GM04504 (cell line): ENCODE results near the gene HBP1.
A peak's percentile ranks its signal among the peaks of the same experiment; 100 is the strongest.
"Not testable (repeated sequence)": the region's sequence is repeated elsewhere in the genome, so short reads cannot be mapped to it uniquely, and the experiment has no call there.

ENCODE experiments used
- DNase-seq: peaks from one replicate; pipeline ENCODE4 v3.0.0-alpha.2; 2012; ENCODE audit warnings: low read depth

HBP1 gene

GRCh38 chr7:107155726-107156125, 13.1 kb upstream of the HBP1 start:
- not testable (repeated sequence) for DNase-seq

GRCh38 chr7:107157091-107157490, 11.7 kb upstream of the HBP1 start:
- DNase-seq: no peak

- no peak for DNase-seq
Measured at GRCh38 chr7:107158028-107158427, 10.8 kb upstream of the HBP1 start.

GRCh38 chr7:107160389-107160788, 8.4 kb upstream of the HBP1 start:
- no peak for DNase-seq

- DNase-seq: no peak
Measured at GRCh38 chr7:107161415-107161814, 7.4 kb upstream of the HBP1 start.

GRCh38 chr7:107162475-107162874, 6.3 kb upstream of the HBP1 start:
- DNase-seq: no peak

- no peak for DNase-seq
Measured at GRCh38 chr7:107164092-107164491, 4.7 kb upstream of the HBP1 start.

- no peak for DNase-seq
Measured at GRCh38 chr7:107165341-107165740, 3.5 kb upstream of the HBP1 start.

GRCh38 chr7:107166736-107167426, 1.9 kb upstream of the HBP1 start:
- DNase-seq: no peak

- peak; percentile 47 for DNase-seq
Measured at GRCh38 chr7:107167483-107168232, 1.1 kb upstream of the HBP1 start.

- peak; percentile 93 for DNase-seq
Measured at GRCh38 chr7:107169120-107170050, 582 bp downstream of the HBP1 start.

- DNase-seq: no peak
Measured at GRCh38 chr7:107170051-107170915, 1.5 kb downstream of the HBP1 start.

GRCh38 chr7:107171496-107171895, 2.7 kb downstream of the HBP1 start:
- no peak for DNase-seq

GRCh38 chr7:107172276-107173032, 3.7 kb downstream of the HBP1 start:
- no peak for DNase-seq

- DNase-seq: no peak
Measured at GRCh38 chr7:107173191-107173590, 4.4 kb downstream of the HBP1 start.

- no peak for DNase-seq
Measured at GRCh38 chr7:107173691-107174406, 5.0 kb downstream of the HBP1 start.

- no peak for DNase-seq
Measured at GRCh38 chr7:107179326-107180164, 10.7 kb downstream of the HBP1 start.

GRCh38 chr7:107180378-107180777, 11.6 kb downstream of the HBP1 start:
- peak; percentile 24 for DNase-seq

GRCh38 chr7:107181172-107181571, 12.4 kb downstream of the HBP1 start:
- no peak for DNase-seq
